CD4-positive, alpha-beta T cell treated with Interleukin-15 for 1 hour (primary cell): ENCODE data around the gene IL17REL.

Experiments used
- DNase-seq: peaks from one replicate; pipeline ENCODE4 v3.0.0-alpha.2; 2020

The IL17REL gene

DNA sequence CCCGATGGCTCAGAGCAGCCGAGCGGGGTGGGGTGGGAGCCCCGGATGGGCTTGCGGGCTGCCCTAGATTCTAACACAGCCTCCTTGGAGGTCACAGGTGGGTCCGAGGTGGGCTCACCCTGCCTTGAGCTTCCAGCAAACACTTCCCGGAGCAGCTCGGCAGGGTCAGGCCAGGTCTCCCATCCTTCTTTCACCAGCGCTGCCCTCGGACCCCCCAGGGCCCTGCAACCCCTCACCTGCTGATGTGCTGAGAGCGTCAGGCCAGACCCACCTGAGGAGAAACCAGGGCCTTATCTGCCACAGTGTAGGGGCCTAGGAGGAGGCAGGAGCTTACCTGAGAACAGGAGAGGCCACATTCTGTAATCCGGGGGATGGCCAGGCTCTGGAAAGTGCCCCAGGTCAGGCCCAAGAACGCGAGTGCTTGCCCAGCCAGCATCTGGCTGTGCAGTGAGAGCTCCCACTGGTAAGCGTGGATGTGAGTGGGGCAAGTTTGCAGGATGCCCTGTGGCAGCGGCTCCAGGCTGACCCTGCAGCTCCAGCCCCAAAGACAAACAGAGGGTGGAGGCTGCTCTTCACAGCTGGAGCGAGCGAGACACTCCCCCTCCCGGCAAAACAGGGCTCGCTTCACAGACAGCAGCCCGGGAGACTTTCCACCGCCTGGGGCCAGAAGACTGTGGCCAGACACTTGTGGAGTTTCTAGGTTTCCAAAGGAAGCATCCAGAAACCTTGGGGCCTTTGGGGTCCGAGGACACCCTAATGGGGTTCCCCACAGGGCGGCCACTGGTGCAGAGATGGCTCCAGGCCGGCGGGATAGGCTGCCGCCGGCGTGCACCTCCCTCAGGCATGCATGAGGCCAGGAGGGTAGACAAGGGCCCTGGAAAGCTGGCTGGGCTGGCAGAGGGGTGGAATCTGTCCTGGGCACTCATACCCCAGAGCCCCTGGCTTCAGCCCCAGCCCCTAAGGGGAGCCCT lies at the start of gene IL17REL:
Gene IL17REL, minus strand, starts transcription at position 555 of the 971 bp plus-strand sequence. Its CDS starts 119 bp downstream, at position 436.
- no peak for DNase-seq

DNA sequence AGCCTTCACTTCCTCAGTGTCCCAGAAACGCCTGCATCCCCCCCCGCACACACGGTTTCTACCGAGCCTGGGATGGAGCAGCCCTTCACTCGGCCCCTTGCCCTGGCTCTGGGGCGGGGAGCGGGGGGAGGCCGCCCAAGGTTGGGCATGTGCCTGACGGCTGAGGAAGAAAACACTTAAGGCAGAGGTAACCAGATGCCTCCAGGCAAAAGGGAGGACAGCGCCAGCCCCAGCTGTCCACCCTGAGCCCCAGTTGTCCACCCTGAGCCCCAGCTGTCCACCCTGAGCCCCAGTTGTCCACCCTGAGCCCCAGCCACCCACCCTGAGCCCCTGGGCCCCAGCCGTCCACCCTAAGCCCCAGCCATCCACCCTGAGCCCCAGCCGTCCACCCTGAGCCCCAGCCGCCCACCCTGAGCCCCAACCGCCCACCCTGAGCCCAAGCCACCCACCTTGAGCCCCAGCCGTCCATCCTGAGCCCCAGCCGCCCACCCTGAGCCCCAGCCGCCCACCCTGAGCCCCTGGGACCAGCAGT lies 49.3 kb upstream of the IL17REL start:
- DNase-seq = no peak

- DNase-seq = no peak
These were observed 48.7 kb upstream of the IL17REL start for GRCh38 chr22:50061141-50061823.

- DNase-seq = no peak
These were observed 48.0 kb upstream of the IL17REL start for GRCh38 chr22:50060441-50061140.

- no peak for DNase-seq
These were observed 47.3 kb upstream of the IL17REL start for GRCh38 chr22:50059881-50060262.

DNA sequence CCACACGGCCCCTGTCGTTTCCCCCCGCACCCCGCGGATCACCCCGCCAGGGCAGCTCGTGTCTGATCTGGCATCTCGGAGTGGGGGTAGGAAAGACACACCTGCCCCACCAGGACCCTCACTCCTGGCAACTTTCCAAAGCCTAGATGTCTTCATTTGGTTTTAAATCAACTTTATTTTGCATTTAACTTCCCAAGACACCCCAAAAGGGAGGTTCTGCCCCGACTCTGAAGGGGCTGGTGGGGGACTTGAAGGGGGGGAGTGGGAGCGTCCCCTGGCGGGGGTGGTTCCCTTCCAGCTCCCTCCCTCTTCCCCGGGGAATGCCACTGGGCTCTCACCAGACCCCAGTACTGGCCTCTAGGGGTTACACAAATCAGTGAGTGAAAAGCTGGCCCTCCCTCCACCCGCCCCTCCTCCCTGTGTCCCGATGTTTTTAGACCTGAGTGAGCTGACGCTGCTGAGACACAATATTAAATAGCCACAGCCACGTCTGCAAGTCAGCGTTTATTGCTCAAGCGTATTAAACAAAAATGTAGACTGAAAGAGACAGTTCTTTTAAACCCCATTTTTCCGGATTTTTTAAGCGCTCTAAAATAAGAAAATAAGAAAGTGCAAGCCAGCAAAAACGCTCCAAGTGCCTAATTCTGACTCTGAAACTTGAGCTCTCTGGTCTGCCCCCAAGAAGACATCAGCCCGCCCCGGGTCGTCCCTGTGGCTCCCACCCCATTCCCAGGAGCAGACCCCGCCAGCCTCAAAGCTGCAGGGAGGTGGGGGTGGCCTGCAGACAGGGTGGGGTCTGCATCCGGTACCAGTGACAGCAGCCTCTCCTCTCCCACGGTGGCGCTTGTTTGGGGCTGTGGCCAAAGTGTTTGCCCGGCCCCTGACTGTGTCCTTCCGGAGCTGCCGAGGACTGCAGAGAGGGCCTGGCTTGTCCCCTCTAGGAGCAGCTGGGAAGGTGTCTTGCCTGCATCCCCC lies 46.6 kb upstream of the IL17REL start:
- no peak for DNase-seq

GRCh38 chr22:50058061-50058905 lies 45.7 kb upstream of the IL17REL start, which contains the start of gene TTLL8:
Gene TTLL8, minus strand, starts transcription at chr22:50058298.
- no peak for DNase-seq

DNA sequence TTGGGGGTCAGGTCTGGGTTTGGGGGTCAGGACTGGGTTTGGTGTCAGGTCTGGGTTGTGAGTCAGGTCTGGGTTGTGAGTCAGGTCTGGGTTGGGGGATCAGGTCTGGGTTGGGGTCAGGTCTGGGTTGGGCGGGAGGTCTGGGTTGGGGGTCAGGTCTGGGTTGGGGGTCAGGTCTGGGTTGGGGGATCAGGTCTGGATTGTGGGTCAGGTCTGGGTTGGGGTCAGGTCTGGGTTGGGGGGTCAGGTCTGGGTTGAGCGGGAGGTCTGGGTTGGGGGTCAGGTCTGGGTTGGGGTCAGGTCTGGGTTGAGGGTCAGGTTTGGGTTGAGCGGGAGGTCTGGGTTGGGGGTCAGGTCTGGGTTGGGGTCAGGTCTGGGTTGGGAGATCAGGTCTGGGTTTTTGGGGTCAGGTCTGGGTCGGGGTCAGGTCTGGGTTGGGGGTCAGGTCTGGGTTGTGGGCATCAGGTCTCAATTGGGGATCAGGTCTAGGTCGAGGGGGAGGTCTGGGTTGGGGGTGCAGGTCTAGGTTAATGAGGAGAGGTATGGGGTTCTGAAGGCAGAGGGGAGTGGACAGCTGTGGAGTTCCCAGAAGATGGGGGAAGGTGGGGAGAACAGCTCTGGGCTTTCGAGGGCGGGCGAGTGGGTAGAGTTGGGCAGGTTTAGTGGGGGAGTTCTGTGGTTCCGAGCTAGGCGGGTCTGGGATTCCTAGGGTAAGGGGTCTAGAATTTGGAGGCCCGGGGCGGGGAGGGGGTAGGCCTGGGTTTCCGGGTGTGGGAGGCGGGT lies 44.9 kb upstream of the IL17REL start:
- no peak for DNase-seq

GRCh38 chr22:50056214-50056972 lies 43.8 kb upstream of the IL17REL start:
- DNase-seq = no peak

DNA sequence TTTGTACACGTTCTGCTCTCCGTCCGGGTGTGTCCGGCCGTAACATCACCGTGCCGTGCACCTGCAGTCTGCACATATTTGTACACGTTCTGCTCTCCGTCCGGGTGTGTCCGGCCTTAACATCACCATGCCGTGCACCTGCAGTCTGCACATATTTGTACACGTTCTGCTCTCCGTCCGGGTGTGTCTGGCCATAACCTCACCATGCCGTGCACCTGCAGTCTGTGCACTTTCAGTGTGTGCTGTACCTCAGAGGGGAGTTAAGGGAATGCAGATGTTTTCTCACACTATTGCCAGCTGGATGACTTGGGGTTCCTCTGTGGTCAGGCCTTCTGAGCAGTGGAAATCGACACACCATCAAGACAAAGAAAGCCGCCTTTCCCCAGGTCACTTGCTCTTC lies 41.3 kb upstream of the IL17REL start:
- DNase-seq = no peak

DNA sequence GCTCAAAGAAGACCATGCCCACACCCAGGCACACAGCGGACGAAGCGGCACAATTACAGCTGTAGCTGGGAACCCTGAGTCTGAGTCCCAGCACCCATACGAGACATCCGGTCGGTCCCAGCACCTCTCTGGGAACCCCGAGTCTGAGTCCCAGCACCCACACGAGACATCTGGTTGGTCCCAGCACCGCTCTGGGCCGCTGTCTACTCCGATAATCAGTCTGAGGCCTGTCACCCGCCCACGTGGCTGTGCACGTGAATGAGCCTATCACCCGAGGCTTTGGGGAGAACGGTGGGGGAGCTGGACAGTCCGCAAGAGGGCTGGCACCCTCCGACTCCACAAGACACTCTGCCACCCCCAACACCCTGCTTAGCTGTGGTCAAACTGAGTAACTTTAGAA lies 39.4 kb upstream of the IL17REL start:
- no peak for DNase-seq

DNA sequence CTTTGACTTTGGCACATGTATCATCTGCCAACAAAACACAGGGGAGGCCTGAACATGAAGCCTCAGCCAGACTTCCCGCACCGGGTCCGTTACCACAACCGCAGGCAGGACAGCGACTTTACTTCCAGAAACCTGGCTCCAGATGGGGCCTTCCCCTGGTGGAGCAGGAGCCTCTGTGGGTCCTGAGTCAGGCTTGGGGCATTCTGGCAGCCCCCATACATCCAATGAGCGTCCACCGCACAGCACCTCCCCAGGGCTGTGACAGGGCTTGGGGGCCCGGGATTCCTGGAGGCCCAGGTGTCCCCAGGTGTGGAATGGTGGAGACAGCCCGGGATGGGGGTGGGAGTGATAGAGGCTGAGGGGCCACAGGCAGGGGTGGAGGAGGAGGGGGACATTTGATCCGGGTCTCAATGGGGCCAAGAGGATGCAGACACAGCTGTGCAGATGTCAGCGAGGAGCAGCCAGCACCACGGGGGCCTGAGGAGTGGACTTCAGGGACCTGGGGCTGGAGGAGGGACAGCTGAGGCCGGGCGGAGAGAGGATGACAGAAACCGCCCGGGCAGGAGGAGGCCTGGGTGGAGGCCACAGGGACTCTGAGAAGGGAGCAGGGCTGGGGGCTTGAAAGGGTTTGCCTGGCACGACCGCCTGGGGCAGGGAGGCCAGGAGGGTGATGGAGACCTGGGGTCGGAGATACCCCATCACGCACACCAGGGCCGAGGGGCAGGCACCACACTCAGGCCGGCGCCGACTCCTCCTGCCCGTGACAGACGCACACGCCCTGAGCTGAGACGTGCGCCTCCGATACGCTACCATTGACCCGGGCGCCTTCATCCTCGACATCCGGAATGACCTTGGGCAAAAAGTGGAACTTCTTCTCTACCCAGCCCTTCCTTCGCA lies 37.0 kb upstream of the IL17REL start:
- no peak for DNase-seq

GRCh38 chr22:50048836-50049235 lies 36.3 kb upstream of the IL17REL start:
- no peak for DNase-seq

DNA sequence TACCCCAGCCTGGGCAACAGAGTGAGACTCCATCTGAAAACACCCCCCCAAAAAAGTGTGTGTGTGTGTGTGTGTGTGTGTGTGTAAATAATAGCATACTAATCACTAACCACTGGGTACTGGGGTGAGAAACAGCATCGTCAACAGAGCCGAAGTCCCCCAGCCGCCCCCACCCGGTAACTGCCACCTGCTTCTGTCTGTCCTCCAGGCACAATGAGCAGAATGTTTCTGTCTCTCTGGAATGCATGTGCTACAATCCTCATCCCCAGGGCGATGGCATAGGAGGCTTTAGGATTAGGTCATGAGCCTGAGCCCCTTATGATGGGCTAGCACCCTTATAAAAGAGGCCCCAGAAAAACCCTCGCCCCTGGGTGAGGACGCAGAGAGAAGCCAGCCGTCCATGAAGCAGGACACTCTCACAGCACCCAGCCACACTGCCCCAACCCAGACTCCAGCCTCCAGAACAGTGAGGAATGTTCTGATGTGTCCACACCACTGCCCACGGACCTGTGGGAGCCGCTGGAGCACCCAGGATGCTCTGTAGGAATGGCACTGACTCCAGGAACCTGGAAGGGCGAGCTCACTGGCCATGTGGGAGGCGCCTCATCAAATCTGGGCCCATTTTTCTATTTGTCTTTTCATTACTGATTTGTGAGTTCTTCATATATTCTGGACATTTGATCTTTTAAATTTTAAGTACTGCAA lies 35.6 kb upstream of the IL17REL start:
- no peak for DNase-seq

DNA sequence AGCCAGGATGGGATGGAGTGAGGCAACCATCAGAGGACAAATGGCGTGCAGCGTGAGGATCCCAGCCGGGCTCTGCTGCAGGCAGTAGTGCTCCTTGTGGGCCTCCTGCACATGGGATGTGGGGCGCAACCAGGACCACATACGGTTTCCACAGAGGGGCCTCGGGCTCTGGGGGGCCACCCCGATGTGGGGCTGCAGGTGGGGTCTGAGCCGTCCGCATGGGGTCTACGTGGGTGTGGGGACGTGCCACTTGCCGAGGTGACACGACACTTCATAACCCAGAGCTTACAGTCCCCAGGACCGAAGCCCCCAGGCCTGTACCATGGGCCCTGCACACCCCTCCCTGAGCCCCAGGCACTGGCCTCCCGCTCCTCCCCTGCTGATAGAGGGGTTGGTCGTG lies 34.8 kb upstream of the IL17REL start:
- DNase-seq = no peak

- no peak for DNase-seq
These were observed 34.1 kb upstream of the IL17REL start for GRCh38 chr22:50046481-50047245.

GRCh38 chr22:50046019-50046415 lies 33.5 kb upstream of the IL17REL start:
- DNase-seq = no peak
